ENCODE measurements around the gene EXOC8.

The EXOC8 gene

DNA sequence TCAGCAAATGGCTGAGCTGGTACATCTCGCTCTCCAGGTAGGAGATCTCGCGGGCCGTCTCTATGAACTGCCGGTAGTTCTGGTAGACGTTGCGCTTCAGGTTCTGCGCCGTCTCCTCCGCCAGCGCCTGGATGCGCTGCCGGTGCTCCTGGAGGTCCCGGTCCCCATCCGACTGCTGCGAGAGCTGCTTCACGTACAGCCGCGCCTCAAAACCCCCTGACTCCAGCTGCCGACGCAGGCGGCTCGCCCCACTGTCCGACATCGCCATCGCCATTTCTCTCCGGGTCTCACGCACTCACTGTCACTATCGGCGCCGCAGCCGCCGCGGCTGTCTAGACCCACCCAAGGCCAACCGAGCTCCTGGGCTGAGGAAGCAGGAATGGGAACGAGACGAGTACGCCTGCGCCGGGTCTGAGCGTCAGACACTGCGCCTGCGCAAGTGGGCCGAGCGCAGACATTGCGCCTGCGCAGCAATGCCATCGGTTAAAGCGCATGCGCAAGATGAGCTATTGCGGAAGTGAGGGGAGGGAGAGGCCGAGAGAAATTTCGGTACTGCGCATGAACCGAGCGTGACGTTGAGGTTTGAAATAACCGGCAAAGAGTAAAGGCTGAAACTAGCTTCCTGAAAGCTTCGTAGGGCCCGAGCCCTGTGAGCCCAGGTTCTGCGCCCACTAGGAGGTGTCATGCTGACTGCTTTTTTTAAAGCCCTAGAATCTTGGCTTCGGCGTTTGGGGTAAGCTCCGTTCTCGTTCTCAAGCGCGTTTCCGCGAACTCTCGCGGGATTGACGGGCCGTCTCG lies at the start of gene EXOC8:
Gene EXOC8 (minus strand): TSS at position 381 of the 798 bp plus-strand sequence. CDS start 107 bp downstream, at position 274.
- peak; percentile 100 for DNase-seq

DNA sequence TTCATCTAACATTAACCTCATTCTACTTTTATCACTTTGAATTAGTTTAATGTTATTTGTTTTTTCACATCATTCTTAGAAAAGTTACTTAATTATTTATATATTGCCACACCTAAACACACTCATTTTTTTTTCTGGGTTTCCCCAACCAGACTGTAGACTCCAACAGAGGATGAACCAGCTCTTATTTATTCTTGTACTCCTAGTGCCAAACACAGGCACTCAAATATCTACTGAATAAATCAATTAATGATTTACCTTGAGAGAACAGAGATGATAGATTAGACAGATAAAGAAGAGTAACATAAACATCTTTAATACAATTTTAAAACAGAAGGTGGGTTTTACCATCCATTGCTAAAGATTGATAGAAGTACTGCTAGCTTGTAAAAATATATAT lies 48.8 kb upstream of the EXOC8 start:
- no peak for DNase-seq

GRCh38 chr1:231385416-231385748 lies 47.7 kb upstream of the EXOC8 start:
- no peak for DNase-seq

GRCh38 chr1:231384696-231385415 lies 47.2 kb upstream of the EXOC8 start:
- peak; percentile 63 for DNase-seq

DNA sequence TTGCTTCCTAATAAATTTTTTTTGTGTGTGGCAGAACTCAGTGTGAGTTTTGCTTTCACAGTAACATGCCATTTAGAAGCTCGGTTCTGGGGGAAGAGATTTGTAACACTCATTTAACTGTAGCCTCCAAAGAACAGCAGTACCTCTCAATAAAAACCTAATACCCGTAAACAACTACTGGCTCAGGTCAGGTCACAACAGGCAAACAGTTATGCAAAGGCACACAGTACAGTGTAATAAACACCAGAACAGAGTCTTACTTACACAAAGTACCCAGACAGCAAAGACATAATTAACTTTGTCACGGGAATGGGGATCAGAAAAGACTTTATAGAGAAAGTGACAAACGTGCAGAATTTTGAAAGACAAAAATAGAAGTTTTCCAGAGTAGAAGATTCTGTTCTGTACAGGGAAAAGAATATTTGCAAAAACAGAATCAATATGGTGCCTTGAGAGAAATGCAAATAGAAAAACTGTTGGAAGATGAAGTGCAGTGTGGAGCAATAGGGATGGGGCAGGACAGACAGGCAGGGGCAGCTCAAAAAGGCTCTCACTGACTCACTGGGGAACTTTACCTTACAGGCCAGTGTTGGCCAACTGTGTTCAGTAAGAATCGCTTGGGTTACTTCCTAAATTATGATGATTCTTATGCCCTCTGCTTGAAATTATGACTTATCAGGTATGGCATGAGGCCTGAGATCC lies 45.7 kb upstream of the EXOC8 start:
- DNase-seq: no peak

- no peak for DNase-seq
These were observed 44.8 kb upstream of the EXOC8 start for GRCh38 chr1:231382426-231382825.

GRCh38 chr1:231381729-231382128 lies 44.1 kb upstream of the EXOC8 start:
- no peak for DNase-seq

GRCh38 chr1:231376875-231377549 lies 39.4 kb upstream of the EXOC8 start:
- DNase-seq: no peak

GRCh38 chr1:231376101-231376500 lies 38.4 kb upstream of the EXOC8 start:
- DNase-seq: no peak

DNA sequence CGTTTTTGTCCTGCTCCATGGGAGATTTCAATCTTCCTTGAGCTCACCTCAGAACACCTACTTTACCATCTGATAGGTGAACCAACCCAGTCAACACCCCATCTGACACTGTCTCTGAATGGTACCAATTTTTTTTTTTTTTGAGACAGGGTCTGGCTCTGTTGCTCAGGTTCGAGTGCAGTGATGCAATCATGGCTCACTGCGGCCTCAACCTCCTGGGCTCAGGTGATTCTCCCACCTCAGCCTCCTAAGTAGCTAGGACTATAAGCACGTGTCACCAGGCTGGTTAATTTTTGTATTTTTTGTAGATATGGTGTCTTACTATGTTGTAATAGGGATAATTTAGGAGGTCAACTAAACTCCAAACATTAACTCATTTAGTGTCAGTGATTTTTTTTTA lies 36.7 kb upstream of the EXOC8 start:
- DNase-seq: no peak

DNA sequence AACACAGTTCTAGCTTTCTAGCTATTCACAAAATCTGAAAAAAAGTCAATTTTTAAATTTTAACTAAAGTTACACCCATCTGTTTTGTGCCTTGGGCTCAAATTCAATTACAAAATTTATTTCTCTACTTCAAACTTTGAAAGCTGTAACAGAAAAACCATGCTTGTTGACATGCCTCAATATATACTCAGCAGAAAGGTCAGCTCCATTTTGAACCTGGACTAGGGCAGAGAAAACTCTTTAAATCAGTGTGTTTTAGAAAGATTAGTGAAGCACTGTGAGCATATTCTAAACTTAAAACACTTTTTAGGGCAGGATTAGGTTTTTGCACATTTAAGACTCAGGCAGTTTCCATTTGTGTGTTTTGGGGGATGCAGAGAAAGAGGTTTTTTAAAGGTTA lies 34.8 kb upstream of the EXOC8 start:
- DNase-seq: no peak

DNA sequence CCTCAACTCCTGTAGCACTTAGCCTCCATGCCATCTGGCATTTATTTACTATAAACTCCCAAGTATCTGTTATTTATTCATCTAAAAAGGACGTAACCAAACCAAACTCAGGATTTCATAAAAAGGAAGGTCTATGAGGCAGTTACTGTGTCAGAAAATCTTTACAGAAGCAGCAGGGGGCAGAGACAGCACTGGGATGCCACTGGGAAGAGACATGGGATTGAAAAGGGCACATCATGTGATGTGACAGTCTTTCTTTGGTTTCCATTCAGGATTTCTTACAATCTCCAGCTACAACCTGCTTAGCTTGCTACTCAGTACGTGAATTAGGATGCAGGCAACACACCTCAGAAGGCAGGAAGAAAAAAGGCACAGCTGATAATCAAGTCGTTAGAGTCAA lies 31.6 kb upstream of the EXOC8 start:
- DNase-seq: no peak

DNA sequence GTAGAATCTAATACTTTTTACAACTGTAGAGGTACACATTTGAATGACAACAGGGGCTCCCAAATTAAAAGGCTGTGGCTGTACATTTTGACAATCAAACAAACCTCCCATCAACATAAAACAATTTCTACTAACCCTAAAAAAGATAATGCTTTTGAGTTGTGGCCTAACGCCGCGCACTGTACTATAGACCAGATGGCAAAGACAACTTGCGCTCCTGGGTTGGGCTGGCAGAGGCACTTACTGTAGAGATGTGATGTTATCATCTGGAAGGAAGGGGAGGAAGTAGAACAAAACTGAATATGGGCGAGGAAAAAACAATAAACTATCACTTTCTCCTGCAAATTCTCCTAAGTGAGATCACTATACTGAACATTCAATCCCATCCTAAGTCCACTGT lies 26.5 kb upstream of the EXOC8 start:
- DNase-seq: no peak

- DNase-seq: no peak
These were observed 26.0 kb upstream of the EXOC8 start for GRCh38 chr1:231363624-231364023.

DNA sequence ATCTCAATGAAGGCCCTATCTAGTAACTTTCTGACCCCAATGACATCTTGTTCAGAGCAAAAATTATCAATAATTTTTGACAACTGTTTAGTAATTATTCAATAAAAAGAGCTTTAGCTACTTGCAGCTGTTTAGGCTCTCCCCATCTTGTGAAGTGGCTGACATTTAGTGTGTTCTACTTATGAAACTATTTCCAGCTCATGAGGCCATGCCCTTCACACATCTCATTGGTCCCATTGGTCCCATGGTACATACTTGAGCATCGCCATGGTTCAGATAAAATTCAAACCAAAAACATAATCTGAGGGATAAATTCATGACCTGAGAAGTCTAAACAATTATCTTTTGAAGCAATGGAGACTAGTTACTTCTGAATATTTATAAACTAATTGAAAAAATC lies 24.7 kb upstream of the EXOC8 start:
- DNase-seq: no peak

GRCh38 chr1:231359113-231359512 lies 21.5 kb upstream of the EXOC8 start:
- DNase-seq: no peak

DNA sequence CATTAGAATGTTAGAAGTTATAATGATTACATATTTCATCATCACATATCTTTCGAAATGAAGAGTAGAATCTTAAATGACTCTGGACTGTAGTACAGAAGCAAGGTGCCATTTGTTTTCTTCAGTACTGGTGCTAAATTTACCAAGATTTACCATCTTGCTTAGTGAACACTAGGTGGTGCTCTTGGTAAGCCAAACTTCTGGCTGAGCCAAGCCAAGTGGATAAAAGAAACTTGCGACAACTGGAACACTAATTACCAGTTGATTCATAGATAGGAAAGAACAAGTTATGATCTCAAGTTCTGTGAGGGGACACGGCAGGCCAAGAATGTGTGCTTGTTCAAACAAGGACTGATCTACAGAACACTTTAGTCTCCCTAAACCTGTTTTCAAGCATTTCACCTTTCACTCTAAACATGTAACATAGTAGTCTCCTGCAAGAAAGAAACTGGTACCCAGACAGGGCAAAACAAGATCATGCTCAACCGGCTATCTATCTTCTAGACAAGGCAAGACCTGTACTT lies 20.2 kb upstream of the EXOC8 start:
- peak; percentile 46 for DNase-seq

DNA sequence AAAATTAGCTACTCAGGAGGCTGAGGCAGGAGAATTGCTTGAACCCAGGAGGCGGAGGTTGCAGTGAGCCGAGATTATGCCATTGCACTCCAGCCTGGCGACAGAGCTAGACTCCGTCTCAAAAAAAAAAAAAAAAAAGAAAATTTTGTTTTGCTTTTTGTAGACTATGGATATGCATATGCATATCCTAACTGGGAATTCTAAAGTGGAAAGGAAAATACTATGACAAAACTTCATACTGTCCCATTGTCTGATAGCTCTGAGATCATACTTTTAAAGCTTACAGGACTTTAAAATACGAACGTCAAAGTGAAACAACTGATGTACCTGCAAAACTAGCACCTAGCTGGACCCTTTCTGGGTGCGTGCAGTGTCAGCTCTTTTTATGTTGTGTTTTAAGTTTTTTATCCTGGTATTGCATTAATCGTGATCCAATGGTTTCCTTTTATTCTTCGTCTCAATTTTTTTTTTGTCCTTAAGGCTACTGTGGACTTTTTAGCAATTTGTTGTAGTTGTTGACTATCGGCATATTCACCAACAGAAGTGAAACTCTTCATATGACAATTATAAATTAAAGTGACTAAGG lies 19.6 kb upstream of the EXOC8 start:
- no peak for DNase-seq

- no peak for DNase-seq
These were observed 17.5 kb upstream of the EXOC8 start for GRCh38 chr1:231355171-231355570.

DNA sequence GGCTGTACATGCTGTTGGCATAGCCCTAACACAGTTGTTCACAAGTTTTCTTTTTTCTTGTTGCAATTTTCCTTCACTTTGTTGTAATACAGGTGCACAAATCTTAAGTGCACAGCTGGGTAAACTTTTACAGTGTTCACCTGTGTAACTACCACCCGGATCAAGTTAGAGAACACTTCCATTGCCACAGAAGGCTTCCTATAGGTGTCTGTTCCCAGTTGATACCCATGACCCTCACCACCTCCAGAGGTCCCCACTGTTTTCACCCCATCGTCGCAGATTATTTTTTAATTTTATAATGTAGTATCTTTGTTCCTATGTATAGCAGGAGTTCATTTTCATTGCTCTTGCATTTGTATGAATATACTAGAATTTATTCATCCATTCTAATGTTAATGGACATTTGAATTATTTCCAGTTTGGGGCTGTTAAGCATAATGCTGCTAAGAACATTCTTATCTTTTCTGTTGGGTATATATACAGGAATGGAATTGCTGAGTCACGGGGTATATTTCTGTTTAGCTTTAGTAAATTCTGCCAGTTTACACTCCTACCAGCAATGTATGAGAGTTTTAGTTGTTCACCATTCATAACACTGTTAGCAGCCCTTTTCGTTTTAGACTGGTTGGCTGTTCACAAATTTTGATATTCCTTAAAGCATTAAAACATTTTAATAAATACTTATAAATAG lies 16.8 kb upstream of the EXOC8 start:
- DNase-seq: no peak

GRCh38 chr1:231353086-231353485 lies 15.4 kb upstream of the EXOC8 start:
- DNase-seq: no peak

DNA sequence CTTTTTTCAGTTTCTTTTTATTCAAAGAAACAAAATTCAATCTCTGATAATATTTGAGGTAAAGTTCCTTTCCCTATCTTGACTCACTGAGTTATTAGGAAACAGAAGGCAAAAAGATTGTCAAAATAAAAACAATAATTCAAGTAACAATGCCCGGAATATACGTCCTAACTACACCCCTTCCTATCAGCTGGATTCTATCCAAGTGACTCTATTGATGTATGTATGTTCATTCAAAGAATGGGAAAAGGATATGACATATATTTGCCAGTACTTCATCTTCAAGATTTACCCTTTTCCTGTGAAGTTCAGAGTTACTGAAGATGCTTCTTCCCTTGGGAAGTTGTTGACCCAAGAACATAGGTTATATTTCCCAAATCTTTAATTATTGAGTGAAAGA lies 14.2 kb upstream of the EXOC8 start:
- no peak for DNase-seq

Measured in NCI-H1694 (cell line).